SK-N-MC (cell line): Measurements from ENCODE around the gene ZNF747.

Source experiments
- EZH2 ChIP-seq: fragments of 200-600 bp; sonication (generic); IDR thresholded peaks from one replicate; pipeline ENCODE4 v1.6.1; 2017; ENCODE audit warnings: antibody characterized with exemption
- FOXP2 ChIP-seq: optimal IDR thresholded peaks from 2 replicates; pipeline ENCODE3; 2011; ENCODE audit warnings: mild to moderate bottlenecking, moderate library complexity; ENCODE audit not compliant: insufficient read depth; ENCODE audit errors: extremely low read length, control extremely low read depth

- TF ChIP-seq FOXP2 (no peak), EZH2 (no peak)
These were observed 23.5 kb upstream of the ZNF747 start, which contains the start of gene ZNF764 for GRCh38 chr16:30557957-30558788.
